ENCODE data around the gene LRRC71.
A peak's percentile ranks its signal among the peaks of the same experiment; 100 is the strongest.

LRRC71 gene

DNA sequence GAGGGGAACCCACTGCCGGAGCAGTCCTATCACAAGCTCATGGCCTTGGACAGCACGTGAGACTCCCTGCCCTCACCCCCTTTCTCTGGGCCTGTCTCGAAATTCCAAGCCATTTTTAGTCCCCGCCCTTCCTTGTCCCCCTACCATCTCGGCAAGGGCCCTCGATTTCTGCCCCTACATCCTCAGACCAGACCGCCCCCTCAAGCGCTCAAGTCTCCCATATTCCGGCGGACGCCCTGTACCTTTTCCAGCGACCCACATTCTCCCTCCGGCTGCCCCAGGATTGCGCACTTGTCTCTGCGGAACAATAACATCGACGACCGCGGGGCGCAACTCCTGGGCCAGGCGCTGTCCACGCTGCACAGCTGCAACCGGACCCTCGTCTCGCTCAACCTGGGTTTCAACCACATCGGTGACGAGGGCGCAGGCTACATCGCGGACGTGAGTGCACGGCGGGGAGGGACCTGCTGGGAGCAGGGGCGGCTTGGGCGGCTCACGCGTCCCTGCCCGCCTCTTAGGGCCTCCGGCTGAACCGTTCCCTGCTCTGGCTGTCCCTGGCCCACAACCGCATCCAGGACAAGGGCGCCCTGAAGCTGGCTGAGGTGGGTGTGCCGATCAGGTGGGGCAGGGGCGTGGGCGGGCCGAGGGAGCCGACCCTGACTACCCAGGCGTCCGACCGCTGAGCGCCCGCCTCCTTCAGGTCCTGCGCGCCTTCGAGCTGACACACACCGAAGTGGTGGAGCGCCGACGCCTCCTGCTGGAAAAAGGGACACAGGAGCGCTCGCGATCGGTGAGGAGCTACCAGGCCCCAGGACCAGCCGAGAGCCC, 7.0 kb downstream of the LRRC71 start:
- DNase-seq (ENCODE audit: low spot score) = peak; percentile 91

DNA sequence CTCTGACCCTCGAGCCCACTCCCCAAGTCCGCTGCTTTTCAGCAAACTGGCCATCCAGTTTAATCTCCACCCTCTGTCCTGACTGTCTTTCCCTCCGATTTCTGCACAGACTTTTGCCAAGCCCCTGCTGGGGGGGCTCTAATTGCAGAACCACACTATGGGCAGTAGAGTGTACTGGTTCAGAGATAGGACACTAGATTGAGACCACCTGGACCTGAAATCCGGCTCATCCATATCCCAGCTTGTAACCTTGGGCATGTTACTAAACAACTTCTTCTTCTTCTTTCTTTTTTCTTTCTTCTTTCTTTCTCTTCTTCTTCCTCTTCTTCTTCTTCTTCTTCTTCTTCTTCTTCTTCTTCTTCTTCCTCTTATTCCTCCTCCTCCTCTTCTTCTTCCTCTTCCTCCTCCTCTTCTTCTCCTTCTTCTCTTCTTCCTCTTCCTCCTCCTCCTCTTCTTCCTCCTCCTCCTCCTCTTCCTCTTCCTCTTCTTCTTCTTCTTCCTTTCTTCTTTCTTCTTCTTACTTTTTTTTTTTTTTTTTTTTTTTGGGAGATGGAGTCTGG, 7.7 kb downstream of the LRRC71 start:
- no peak for DNase-seq (ENCODE audit: low spot score)

DNA sequence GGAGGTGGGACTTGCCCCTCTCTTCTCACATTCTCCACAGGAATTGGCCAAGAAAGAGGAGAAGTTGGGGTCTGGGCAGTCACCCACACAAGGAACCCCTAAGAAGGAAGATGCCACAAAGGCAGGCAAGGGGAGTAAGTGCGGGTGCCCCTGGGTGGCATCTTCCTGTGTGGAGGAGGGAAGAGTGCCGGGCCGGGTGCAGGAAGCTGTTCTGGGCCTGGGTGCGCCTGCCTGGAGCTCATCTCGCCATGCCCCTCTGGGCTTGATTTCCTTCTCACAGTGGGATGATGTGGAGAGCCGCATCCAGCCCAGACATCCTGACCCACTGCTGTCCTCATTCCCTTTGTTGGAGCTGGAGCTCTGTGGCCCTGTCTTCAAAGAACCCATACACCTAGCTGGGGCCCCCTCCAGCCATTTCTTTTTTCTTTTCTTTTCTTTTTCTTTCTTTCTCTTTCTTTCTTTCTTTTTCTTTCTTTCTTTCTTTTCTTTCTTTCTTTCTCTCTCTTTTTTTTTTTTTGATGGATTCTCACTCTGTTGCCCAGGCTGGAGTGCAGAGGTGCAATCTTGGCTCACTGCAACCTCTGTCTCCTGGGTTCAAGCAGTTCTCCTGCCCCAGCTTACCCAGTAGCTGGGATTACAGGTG, 9.3 kb downstream of the LRRC71 start:
- DNase-seq (ENCODE audit: low spot score) = no peak

DNA sequence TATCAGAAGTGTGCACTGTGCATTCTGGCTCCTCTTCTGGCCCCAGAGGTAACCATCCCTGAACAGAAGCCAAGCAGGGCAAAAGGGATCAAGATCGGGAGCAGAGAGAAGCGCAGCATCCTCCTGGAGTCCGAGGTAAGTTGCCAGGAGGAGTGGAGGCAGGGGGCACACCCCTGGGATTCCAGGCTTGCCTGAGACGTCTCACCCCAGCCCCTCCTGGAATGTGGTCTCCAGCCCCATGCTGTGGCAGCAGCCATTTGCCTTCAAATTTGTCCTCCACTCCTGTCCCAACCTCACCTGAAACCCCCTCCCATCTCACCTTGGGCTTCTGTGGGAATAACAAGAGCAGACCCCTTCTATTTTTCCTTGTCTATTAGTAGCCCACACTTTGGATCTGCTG, 10.1 kb downstream of the LRRC71 start:
- no peak for DNase-seq (ENCODE audit: low spot score)

DNA sequence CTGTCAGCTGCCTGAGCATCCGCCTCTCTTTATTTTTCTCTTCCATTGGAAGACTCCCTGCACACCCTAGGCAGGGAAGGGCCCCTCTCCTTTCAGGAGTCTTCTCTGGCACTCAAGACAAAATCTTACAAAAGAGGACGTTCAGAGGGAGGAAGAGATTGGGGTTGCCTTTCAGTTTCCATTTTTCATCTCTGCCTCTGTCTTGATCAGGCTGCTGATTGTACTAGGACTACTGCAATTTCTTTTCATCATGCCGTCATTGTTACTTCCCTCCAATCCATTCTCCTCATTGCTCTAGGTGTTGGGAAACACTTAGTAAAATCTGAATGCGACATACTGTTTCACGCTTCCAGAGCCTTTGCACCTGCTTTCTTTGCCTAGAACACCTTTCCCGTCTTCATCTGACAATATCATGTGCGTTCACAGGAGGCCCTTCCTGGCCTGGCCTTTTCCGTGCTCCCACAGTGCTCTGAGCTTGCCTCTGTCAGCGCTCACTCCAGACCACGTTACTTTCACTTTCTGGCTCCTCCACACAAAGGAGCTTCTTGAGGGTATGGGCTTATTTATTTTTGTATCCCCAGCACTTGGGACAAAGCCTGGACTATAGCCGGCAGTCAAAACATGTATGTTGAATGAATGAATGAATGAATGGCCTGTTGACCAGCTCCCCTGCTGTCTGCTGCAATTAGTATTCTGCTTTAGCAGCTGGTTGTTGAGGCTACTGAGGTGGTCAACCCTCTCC, 10.9 kb downstream of the LRRC71 start:
- no peak for DNase-seq (ENCODE audit: low spot score)

DNA sequence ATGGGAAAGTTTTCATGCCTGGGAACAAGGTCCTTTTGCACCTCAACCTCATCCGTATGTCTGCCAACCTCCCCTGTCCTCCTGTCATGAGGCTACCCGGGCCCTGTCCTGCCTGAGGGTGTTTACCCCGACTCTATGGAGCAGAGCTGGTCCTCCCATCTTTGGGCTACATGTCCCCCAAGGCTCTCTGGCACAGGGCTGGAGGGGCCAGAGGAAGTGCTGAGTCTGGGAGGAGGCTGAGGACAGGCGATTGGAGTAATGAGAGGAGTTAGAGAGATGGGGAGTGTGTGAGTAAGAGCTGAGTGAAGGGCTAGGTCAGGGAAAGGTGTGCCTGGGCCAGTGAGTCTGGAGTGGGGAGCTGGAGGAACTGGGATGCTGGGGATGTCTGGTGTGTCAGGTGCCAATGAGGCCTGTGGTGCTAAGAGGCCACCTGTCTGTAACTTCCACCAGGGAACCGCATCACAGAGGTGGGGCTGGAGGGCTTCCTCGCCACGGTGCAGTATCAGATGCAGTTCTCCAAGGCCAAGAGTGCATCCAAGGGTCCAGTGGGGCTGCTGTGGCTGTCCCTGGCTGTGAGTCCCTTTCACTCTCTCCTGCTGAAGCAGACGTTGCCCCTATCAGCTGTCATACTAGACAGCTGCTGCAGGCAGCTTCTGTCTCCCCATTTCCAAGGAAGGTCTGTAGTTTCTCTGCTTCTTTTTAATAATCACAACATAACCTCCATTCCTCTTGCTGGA, 11.7 kb downstream of the LRRC71 start:
- DNase-seq (ENCODE audit: low spot score) = no peak

DNA sequence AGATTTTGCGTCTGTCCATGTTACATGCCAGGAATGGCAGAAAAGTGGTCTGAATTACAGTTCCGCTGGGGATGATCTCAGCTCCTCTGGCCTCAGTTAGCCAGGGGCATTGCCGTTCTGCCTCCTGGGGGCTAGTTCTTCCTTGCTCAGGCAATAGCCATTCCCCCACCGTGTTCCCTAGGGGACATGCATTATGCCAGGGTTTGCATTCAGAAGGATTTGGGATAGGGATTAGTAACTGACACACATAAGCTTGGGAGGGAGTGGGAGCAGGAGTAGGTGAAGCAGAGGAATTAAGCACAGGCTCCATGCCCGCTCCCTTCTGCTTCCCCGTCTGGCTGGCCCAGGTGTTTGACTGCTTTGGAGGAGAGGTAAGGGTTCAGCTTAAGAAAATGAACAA, 12.7 kb downstream of the LRRC71 start:
- DNase-seq (ENCODE audit: low spot score) = peak; percentile 88

DNA sequence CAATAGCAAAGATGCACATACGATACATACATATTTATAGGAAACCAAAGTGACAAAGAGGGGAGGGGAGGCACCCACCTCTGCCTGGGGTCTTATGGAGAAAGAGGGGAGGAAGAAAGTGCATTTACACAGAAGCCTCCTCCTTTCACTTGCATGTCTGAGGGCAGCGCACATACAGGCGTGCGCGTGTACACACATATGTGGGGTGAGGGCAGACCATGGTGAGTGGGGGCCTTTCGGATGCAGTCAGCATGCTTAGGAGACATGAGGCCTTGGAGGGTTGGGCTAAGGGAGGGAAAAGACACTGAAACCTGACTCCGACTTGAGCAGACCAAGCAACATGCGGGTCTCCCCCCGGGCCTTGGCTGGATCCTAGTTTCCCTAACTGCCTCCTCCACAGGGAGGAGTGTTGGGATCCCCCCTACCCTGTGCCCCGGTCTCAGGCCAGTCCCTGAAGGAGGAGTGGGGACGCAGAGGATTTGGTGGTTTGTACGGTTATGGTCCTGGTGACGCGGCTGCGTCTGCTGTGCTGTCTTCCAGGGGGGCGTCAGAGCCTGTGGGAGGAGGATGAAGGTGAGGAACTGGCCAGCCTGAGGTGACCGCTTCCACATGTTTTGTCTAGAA, 15.2 kb downstream of the LRRC71 start:
- no peak for DNase-seq (ENCODE audit: low spot score)

DNA sequence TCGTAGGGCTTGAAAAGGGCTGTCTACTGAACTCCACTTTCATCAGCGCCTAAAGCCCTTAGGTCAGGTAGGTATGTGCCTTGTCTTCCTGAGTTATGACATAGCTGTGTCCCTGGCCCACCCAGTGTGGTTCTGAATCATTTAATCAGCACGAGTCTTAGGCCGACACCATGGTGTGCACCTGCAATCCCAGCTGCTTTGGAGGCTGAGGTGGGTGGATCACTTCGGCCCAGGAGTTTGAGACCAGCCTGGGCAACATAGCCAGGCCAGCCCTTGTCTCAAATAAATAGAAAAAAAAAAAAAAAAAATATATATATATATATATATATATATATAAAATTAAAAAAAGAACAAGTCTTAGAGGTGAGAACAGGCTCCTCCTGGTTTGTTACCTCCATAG, 15.8 kb downstream of the LRRC71 start:
- DNase-seq (ENCODE audit: low spot score) = no peak

DNA sequence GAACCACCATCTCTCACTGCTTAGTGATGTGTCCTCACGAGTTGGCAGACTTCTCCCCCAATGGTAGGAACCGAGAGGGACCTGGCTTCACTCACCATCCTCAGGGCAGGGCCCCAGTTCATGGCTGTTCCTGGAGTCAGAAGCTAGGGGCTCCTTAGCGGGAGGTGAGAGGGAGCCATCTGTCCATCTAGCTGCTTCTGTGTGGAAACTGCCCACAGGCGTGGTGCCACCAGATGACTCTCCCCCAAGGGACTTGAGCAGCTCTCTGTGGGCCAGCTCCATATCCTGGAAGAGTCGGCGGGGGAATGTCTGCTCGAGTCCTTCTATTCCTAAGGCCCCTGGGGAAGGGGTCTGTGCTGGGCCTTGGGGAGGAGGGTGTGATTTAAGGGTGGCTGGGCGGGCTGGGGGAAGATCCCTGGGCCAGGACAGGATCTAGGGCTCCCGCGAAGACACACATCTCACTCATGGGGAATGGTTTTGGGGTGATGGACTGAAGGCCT, 16.3 kb downstream of the LRRC71 start:
- DNase-seq (ENCODE audit: low spot score) = no peak

DNA sequence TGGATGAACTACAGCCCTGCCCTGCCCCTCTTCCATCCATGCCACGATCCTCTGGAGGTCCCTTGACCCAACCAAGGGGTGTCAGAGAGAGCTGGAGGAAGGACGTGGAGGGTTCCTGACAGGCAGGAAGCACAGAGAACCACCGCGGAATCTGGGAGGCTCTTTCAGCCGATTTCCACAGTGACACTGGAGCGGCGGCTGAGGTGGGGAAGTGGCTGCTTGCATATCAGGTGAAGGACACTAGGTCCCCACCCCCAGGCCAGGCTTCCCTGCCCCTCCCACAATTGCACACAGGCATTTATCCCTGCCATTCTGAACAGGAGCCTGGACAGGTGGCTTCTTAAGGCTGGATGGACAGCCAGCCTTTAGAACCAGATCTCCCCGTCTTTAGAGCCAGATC, 17.5 kb downstream of the LRRC71 start:
- DNase-seq (ENCODE audit: low spot score) = no peak

DNA sequence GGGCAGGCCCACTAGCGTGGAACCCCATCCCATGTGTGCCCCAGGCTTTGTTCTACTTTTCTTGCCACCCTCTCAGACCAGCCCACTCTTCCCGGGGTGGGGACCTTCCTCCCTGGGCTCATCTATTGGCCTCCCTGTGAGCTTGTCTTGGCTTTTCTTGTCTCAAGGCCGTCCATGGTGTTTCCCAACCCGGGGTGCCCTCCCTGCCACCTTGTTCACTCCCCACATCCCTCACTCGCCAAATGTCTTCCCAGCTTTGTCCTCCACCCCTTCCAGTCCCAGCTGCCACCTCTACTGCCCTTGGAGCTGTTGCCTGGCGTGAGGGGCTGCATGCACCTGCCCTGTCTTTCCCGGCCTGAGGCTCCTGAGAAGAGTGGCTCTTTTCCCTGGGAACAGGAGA, 18.4 kb downstream of the LRRC71 start:
- no peak for DNase-seq (ENCODE audit: low spot score)

DNA sequence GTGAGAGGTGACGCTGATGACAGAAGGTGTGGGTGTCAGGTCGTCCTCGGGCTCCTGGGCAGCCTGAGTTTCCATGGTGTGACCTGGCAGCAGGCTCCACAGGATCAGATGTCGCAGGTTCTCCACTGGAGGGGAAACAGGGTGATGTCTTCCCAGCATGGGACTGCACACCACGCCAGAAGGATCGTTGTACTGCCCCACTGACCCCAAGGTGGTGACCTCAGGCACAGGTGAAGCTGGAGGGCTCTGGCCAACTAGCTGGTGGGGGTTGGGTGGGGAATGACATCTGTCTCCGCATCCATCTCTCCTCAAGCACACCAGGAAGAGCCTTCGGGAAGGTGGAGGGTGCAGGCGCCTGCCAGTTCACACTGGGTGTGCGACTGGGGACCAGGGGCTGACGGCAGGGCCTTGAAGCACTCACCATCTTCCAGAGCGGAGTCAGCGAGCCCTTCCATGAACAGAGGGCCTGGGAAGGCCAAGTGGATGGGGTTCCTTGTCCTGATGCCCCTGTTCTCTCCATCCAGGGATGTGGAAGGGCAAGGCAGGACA, 19.4 kb downstream of the LRRC71 start:
- no peak for DNase-seq (ENCODE audit: low spot score)

DNA sequence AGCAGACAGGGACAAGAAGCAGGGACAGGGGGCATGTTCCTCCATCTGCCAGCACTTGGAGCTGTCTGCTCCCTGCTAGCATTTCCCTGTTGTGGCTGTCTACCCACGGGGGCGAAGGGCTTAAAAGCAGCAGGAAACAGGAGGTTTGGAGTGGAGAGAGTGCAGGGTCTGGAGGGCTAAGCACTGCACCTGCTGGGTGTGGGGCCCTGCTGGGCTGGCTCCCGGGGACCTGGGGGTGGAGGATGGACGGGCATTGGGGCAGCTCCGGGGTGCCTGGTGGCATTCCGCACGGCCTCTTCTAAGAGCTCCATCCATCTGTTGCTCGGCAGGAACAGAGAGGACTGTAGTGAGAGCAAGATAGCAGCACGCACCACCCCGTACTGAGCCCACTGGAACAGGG, 21.2 kb downstream of the LRRC71 start:
- no peak for DNase-seq (ENCODE audit: low spot score)

DNA sequence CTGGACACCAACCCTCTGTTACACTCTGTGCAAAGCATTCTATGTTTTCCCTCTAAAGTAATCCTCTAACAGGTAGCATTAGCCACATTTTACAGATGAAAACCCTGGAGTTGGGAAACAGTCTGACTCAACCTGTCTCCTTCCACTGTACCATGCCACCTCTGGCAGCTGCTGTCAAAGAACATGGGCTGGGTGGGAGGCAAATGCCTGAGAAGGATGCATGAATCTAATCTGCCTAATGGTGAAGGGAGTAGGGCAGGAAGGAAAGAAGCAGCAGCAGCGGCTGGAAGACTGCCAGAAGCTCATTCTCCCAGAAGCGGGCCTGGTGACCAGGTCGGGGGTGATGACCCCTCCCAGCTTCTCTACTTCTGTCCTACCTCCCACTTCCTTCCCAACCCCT, 21.7 kb downstream of the LRRC71 start:
- DNase-seq (ENCODE audit: low spot score) = no peak

DNA sequence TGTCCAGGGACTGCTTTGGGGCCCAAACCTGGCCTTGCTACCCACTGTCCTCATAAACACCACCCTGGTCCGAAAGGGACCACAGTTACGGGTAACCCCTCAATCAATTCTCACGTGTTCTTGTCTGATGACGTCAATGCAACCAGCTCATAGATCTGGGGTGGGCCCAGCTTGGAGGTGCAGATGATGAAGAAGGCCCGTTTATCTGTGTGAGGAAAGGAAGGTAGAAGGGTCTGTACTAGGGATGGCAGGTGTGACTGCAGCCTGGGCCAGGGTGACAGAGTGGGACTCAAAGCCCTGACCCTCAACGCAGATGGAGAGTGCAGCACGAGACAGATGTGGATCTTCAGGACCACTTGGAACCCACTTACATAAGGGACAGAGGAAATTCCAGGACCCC, 22.1 kb downstream of the LRRC71 start:
- DNase-seq (ENCODE audit: low spot score) = no peak

DNA sequence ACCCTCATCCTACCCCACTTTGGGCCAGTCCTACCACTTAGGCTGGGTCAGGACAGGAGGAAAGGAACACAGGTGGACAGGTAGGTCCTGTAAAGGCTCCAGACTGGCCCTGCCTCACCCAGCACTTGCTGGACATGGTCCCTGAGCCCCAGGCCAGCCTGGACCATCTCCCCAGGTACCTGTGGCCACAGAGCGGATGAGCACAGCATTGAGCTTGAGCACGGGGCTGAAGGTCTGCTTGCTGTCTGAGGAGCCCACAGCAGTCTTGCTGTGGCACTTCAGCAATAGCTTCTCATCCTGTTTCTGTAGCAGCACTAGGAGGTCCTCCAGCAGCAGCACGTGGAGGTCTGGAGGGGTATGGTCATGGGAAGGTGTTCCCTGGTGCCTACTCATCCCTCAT, 23.3 kb downstream of the LRRC71 start:
- no peak for DNase-seq (ENCODE audit: low spot score)

DNA sequence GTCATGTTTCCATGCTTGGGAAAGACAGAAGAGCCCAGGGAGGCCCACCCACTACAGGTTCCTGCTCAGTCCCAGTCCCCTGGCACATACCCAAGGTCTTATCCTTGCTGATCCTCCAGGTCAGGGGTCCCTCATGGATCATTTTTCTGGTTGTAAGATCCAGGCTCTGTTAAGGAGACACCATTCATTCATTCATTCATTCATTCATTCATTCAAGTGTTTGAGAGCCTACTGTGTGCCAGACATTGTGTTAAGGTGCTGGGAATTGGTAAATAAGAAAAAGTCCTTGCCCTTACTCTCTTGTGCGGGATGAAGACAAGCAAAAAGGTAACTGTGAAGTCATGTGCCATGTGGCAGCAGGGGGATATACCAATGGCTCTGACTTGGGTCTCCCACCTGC, 23.8 kb downstream of the LRRC71 start:
- no peak for DNase-seq (ENCODE audit: low spot score)

DNA sequence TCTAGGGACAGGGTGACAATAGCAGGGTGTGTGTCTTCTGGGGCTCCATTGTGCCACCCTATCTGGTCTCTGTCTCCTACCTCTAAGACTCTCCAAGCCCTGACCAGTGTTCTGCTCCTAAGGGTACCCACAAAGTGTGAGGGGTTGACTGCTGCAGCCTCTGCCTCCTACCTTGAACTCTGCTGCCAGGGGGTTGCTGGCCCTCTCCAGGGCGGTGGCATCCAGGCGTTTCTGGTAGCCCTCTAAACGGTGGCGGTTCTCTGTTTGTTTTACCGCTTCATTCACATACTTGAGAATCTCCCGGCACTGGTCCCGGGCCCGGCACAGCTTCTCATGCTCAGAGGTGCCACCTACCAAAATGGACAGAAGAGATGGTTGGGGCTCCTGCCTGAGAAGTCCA, 24.4 kb downstream of the LRRC71 start:
- no peak for DNase-seq (ENCODE audit: low spot score)

DNA sequence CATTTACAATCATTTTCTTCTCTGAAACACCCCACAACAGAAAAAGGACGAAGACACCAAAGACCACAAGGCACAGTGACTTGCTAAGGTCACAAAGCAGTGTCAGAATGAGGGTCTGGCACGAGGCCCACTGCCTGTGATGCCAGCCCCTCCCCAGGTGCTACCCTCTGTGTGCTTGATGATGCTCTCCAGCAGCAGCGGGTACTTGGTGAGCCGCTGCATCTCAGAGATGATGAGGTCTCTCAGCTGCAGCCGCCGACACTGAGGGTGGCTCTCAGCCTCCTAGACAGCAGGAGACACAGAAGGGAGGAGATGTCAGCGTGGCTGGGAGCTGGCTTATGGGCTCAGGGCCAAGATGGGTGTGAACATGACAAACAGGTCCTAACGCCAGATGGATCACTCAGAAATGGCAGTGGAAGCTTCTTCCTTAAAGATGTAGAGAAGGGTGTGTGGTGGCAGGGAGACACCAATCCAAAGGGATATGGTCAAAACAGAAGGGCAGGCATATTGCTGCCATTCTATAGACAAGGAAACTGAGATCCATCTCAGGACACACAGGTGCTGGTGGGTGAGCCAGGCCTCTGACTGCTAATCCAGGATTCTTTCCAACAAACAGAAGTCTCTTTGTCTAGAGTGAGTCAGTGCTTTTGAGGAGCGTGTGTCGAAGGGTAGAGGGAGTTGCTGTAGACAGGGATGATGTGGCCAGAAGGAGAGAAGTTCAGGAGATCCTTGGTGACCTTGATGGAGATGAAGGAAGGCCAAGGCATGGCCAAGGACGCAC, 25.6 kb downstream of the LRRC71 start:
- DNase-seq (ENCODE audit: low spot score) = peak; percentile 73
